PC-9 (cell line): Measurements from ENCODE around the gene HOXA5. TPM values are rescaled to one million over a fixed set of nuclear protein-coding genes. Genes with fewer than 3 reads are reported as not detected.

Experiments
- BruUV-seq: library from RNA; stranded (reverse); fragments of 400-500 nt; replicated peaks from 2 replicates; lab custom pipeline; 2021; lab: Mats Ljungman, UMichigan
- CTCF ChIA-PET: fragments of 300-600 bp; sonication (Branson Sonifier 250); formaldehyde crosslinking; loops from one replicate; lab custom pipeline; 2022; ENCODE audit warnings: antibody characterized with exemption; lab: Charles Lee
- POLR2A ChIA-PET: fragments of 300-600 bp; sonication (Branson Sonifier 250); formaldehyde crosslinking; loops from one replicate; lab custom pipeline; 2022; ENCODE audit warnings: antibody characterized with exemption; ENCODE audit not compliant: unreplicated experiment; lab: Charles Lee
- DNase-seq, 2 experiments: peaks; one replicate each; pipeline versions ENCODE4 v3.0.0 to v3.0.0-alpha.2; 2015 to 2022; ENCODE audit warnings: mixed read lengths in 1 of 2
- H2AFZ ChIP-seq: fragments of 200-600 bp; sonication (generic); 2 replicates; pipeline ENCODE4 v1.8.1; 2017; ENCODE audit warnings: antibody characterized with exemption
- H3F3A ChIP-seq: fragments of 200-600 bp; sonication (generic); 2 replicates; pipeline ENCODE4 v1.8.1; 2017; ENCODE audit warnings: antibody characterized with exemption, mild to moderate bottlenecking, low read depth; ENCODE audit not compliant: insufficient read depth
- H3K27ac ChIP-seq: fragments of 200-600 bp; sonication (generic); 2 replicates; pipeline ENCODE4 v1.6.1; 2016; ENCODE audit warnings: mixed run types
- H3K27me3 ChIP-seq: fragments of 200-600 bp; sonication (generic); 2 replicates; pipeline ENCODE4 v1.6.1; 2016; ENCODE audit warnings: low read depth, mixed run types; ENCODE audit not compliant: insufficient read depth
- H3K36me3 ChIP-seq: fragments of 200-600 bp; sonication (generic); 2 replicates; pipeline ENCODE4 v1.6.1; 2016; ENCODE audit warnings: low read depth, mixed run types
- H3K4me1 ChIP-seq: fragments of 200-600 bp; sonication (generic); replicated peaks from 2 replicates; pipeline ENCODE4 v1.6.1; 2016; ENCODE audit warnings: mixed run types; ENCODE audit not compliant: insufficient read depth
- H3K4me2 ChIP-seq: fragments of 200-600 bp; sonication (generic); 2 replicates; pipeline ENCODE4 v1.6.1; 2017; ENCODE audit warnings: mixed run types
- H3K4me3 ChIP-seq: fragments of 200-600 bp; sonication (generic); 2 replicates; pipeline ENCODE4 v1.6.1; 2016; ENCODE audit warnings: mixed run types
- H3K79me2 ChIP-seq: fragments of 200-600 bp; sonication (generic); 2 replicates; pipeline ENCODE4 v1.6.1; 2017; ENCODE audit warnings: low read depth, mixed run types
- H3K9me2 ChIP-seq: fragments of 200-600 bp; sonication (generic); 2 replicates; pipeline ENCODE4 v1.8.1; 2017; ENCODE audit warnings: mild to moderate bottlenecking; ENCODE audit not compliant: insufficient read depth
- H3K9me3 ChIP-seq: fragments of 200-600 bp; sonication (generic); 2 replicates; pipeline ENCODE4 v1.8.1; 2016; ENCODE audit warnings: low read depth; ENCODE audit not compliant: insufficient read depth
- H4K20me1 ChIP-seq: fragments of 200-600 bp; sonication (generic); 2 replicates; pipeline ENCODE4 v1.8.1; 2017; ENCODE audit not compliant: insufficient read depth
- EZH2 ChIP-seq: fragments of 200-600 bp; sonication (generic); IDR thresholded peaks from 2 replicates; pipeline ENCODE4 v1.8.0; 2017; ENCODE audit warnings: antibody characterized with exemption, low read depth
- intact Hi-C: fragments of 100-400 bp; cut with micrococcal nuclease; formaldehyde crosslinking; loops from one replicate; pipeline ENCODE4 v1.10.0; 2022; ENCODE audit not compliant: unreplicated experiment
- total RNA-seq: library from RNA; stranded (reverse); gene quantifications from 2 replicates; pipeline ENCODE4 v1.2.3, GENCODE V29; 2021
- TF ChIP-seq, protein P1 (sequence below): fragments of 200-600 bp; sonication (generic); conservative IDR thresholded peaks from 2 replicates; pipeline ENCODE4 v1.6.1; 2017; ENCODE audit warnings: mixed run types, antibody characterized with exemption, mild to moderate bottlenecking, moderate library complexity

The HOXA5 gene
- total RNA-seq, 1 experiment from 2014 or later = 1.0 TPM

DNA sequence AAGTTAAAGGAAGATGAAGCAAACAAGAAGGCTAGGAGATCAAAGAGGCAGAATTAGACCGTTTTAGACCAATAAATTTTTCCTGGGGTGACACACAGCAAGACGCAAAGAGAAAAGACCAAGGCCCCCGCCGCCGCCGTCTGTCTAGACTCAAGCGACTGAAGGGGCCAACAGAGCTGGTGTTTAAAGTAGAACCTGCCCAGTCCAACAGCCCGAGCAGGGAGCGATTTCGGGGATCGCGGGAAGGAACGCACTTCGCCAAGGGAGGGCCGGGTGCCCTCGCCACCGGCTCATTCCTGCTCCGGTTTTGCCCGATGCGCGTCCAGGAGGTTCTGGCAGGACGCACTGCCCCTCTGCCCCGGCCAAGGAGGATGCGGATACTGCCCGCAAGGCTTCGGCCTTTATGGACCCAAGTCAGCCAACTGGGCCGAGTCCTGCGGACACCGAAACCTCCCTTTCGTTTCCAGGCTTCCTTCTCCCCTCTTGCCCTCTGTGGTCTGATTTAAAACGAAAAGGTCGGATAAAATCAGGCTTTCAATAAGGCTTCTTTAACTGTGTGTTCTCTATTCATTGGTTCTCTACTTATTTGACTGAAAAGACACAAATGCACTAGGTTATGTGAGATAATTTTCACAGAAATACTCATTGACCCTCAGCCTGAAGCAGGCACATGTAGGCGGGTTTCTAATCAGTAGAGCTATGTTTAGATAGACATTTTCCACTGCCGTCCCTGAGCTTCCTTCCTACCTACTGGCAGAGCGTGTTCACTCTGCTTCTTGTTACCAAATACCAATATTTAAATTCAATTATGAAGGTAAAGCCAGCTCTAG lies 15.2 kb upstream of the HOXA5 start:
- Histone ChIP-seq H3K4me2 (no peak overlapping the region), H3K27ac (no peak overlapping the region), H2AFZ (no peak overlapping the region), H3K79me2 (no peaks in the 10 kb centered on the region), H4K20me1 (no peaks in the 10 kb centered on the region), H3K4me3 (no peak overlapping the region), H3K27me3 (no peaks in the 10 kb centered on the region), H3K9me3 (no peaks in the 10 kb centered on the region), H3K9me2 (no peaks in the 10 kb centered on the region), H3K36me3 (no peaks in the 10 kb centered on the region), H3F3A (peaks cover 14% of the 10 kb centered on the region; the same call in 1 of the 2 replicates), H3K4me1 (0 out of 2 replicates have a peak, but pooled peaks cover 3% of the 10 kb centered on the region)
- ChIA-PET CTCF (interaction anchor here (1.5 kb wide), 1 partner anchor 472 kb away, joined by 4 read pairs; no protein-coding TSS in a partner anchor), POLR2A (no interaction called here)
- DNase-seq = no peak
- TF ChIP-seq, protein P1, sequence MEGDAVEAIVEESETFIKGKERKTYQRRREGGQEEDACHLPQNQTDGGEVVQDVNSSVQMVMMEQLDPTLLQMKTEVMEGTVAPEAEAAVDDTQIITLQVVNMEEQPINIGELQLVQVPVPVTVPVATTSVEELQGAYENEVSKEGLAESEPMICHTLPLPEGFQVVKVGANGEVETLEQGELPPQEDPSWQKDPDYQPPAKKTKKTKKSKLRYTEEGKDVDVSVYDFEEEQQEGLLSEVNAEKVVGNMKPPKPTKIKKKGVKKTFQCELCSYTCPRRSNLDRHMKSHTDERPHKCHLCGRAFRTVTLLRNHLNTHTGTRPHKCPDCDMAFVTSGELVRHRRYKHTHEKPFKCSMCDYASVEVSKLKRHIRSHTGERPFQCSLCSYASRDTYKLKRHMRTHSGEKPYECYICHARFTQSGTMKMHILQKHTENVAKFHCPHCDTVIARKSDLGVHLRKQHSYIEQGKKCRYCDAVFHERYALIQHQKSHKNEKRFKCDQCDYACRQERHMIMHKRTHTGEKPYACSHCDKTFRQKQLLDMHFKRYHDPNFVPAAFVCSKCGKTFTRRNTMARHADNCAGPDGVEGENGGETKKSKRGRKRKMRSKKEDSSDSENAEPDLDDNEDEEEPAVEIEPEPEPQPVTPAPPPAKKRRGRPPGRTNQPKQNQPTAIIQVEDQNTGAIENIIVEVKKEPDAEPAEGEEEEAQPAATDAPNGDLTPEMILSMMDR = no peak
- no peak for TF ChIP-seq EZH2
- intact Hi-C loops = no loop called here
- no TSS peak for BruUV-seq

DNA sequence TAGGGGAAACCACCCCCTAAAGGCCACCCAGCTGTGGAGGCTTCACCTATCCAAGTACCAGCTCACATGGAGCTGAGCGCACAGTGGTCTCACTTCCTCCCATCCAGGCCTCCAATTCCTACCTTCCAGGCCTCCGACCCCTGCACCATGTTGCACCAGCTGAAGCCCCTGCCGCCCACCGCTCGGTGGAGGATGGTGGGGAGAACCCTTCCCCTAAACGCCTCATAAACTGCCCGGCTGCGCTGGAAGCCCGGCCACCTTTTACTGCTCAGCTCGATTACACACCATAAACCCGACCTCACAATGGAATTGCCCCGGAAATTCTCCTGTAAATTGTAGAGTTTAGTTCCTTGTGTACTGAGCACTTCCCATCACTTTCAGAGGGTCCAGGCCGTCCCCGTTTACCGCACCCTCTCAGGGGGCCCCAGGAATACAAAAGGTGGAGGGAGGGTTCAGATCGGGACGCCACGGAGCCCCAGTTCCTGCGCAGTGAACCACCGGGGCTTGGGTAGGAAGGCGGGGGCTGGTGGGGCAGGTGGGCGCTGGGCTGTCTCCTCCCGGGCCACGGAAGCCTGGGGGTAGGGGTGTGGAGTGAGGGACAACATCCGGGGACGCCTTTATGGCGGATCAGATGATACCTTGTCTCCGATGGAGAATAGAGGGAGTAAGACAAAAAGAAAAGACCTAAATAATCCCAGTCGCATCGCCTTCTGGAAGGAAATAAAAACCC lies 14.4 kb upstream of the HOXA5 start:
- ChIA-PET CTCF (interaction anchor here (0.5 kb wide), 1 partner anchor 782 kb away, joined by 3 read pairs; no protein-coding TSS in a partner anchor), POLR2A (interaction anchor here (0.6 kb wide), 1 partner anchor 240 kb away, joined by 7 read pairs; no protein-coding TSS in a partner anchor)
- no peaks in the 10 kb centered on the region for H3K36me3 ChIP-seq
- H3K27me3 ChIP-seq = no peaks in the 10 kb centered on the region
- intact Hi-C loops = no loop called here
- no peak overlapping the region for H3K27ac ChIP-seq
- no peak overlapping the region for H3K4me3 ChIP-seq
- BruUV-seq = no TSS peak
- TF ChIP-seq, protein P1 = no peak
- TF ChIP-seq EZH2 = no peak
- DNase-seq = no peak
- H3K9me3 ChIP-seq = no peaks in the 10 kb centered on the region
- H3K4me1 ChIP-seq = 0 out of 2 replicates have a peak, but pooled peaks cover 3% of the 10 kb centered on the region
- H4K20me1 ChIP-seq = no peaks in the 10 kb centered on the region
- H3K9me2 ChIP-seq = no peaks in the 10 kb centered on the region
- H3K79me2 ChIP-seq = no peaks in the 10 kb centered on the region
- no peak overlapping the region for H3K4me2 ChIP-seq
- peaks cover 10% of the 10 kb centered on the region; the same call in 1 of the 2 replicates for H3F3A ChIP-seq
- H2AFZ ChIP-seq = no peak overlapping the region

DNA sequence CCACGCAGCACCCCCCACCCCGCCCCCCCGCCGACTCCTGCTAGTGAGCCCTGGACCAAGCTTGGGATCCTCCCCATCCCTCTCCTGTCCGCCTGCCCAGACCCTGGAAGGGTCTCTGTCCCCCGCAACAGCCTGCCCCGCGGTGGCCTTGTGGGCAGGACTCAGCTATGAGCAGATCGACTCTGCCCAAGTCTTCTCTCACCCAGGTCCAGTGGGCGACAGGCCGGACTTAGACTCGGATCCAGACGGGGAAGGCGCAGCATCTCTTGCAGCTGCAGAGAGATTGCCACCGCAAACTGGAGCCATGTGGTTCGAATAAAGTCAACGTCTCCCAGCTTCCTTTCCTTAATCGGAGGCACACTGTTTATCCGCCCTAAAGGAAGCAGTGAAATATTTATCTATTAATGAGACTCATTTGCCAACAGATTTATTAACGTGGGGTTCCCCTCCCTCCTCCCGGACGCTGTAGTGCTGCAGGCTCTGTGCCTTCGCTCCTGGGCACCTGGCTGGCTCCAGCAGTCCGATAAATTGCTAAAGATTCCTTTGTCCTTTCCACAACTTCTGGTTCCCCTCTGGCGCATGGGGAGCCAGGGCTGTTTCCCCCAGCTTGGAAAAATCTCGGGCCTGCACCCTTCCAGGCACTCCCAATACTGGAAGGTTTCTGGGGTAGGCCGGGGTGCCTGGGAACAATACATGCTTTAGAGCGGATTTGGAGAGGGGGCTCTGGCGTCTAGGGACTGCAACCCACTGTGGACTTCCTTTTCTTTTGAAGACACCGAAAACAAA lies 13.6 kb upstream of the HOXA5 start:
- no peaks in the 10 kb centered on the region for H4K20me1 ChIP-seq
- no peak overlapping the region for H3K4me2 ChIP-seq
- H3K4me3 ChIP-seq = no peak overlapping the region
- H3K4me1 ChIP-seq = 0 out of 2 replicates have a peak, but pooled peaks cover 3% of the 10 kb centered on the region
- ChIA-PET POLR2A (interaction anchor here (0.6 kb wide), 1 partner anchor 239 kb away, joined by 7 read pairs; no protein-coding TSS in a partner anchor), CTCF (interaction anchor here (0.5 to 0.6 kb wide), 2 partner anchors 469 to 781 kb away, joined by 3 to 4 read pairs; no protein-coding TSS in a partner anchor)
- H2AFZ ChIP-seq = no peak overlapping the region
- no peaks in the 10 kb centered on the region for H3K9me3 ChIP-seq
- no peaks in the 10 kb centered on the region for H3K79me2 ChIP-seq
- no peak for DNase-seq
- H3K36me3 ChIP-seq = no peaks in the 10 kb centered on the region
- no peak for TF ChIP-seq EZH2
- TF ChIP-seq, protein P1 = no peak
- H3K27me3 ChIP-seq = no peaks in the 10 kb centered on the region
- H3K9me2 ChIP-seq = no peaks in the 10 kb centered on the region
- no peak overlapping the region for H3K27ac ChIP-seq
- no TSS peak for BruUV-seq
- H3F3A ChIP-seq = 0 out of 2 replicates have a peak, but pooled peaks cover 2% of the 10 kb centered on the region
- intact Hi-C loops = no loop called here
